ENCODE measurements around the gene ARHGAP27. TPM values are rescaled to one million over a fixed set of nuclear protein-coding genes. Genes with fewer than 3 reads are reported as not detected.

ARHGAP27 gene
- total and polyA plus RNA-seq, 2 of the 13 experiments (the other 11 are each of a cell fraction or from before 2014, with no cell fraction given) = 15.5 to 18.9 TPM

DNA sequence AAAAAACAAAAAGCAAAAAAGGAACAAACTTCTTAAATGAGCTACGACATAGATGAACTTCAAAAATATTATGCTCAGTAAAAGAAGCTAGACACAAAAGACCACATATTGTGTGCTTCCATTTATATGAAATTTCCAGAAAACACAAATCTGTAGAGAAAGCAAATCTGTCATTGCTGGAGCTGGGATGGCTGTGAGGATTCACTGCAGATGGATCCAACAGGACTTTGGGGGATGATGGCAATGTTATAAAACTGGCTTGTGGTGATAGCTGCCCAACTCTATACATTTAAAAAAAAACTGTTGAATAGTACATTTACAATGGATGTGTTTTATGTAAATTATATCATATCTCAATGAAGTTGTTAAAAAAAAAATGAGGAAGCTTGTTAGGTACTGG lies 63.2 kb downstream of the ARHGAP27 start:
- TF ChIP-seq KAT7 (CRISPR knock-in tag; IDR thresholded peaks at IDR 0.05; ENCODE audit: borderline replicate concordance) (no peak), PCBP2 (optimal IDR thresholded peaks at IDR 0.05; ENCODE audit: low read depth, low read length, poor library complexity, severe bottlenecking) (no peak), MYC (CRISPR knock-in tag; IDR thresholded peaks at IDR 0.05; ENCODE audit: borderline replicate concordance) (no peak), ZNF792 (CRISPR knock-in tag; IDR thresholded peaks at IDR 0.05) (no peak), ZNF7 (CRISPR knock-in tag; IDR thresholded peaks at IDR 0.05) (no peak), MEIS2 (CRISPR knock-in tag; IDR thresholded peaks at IDR 0.05) (no peak)
- TF ChIP-seq, protein P1, sequence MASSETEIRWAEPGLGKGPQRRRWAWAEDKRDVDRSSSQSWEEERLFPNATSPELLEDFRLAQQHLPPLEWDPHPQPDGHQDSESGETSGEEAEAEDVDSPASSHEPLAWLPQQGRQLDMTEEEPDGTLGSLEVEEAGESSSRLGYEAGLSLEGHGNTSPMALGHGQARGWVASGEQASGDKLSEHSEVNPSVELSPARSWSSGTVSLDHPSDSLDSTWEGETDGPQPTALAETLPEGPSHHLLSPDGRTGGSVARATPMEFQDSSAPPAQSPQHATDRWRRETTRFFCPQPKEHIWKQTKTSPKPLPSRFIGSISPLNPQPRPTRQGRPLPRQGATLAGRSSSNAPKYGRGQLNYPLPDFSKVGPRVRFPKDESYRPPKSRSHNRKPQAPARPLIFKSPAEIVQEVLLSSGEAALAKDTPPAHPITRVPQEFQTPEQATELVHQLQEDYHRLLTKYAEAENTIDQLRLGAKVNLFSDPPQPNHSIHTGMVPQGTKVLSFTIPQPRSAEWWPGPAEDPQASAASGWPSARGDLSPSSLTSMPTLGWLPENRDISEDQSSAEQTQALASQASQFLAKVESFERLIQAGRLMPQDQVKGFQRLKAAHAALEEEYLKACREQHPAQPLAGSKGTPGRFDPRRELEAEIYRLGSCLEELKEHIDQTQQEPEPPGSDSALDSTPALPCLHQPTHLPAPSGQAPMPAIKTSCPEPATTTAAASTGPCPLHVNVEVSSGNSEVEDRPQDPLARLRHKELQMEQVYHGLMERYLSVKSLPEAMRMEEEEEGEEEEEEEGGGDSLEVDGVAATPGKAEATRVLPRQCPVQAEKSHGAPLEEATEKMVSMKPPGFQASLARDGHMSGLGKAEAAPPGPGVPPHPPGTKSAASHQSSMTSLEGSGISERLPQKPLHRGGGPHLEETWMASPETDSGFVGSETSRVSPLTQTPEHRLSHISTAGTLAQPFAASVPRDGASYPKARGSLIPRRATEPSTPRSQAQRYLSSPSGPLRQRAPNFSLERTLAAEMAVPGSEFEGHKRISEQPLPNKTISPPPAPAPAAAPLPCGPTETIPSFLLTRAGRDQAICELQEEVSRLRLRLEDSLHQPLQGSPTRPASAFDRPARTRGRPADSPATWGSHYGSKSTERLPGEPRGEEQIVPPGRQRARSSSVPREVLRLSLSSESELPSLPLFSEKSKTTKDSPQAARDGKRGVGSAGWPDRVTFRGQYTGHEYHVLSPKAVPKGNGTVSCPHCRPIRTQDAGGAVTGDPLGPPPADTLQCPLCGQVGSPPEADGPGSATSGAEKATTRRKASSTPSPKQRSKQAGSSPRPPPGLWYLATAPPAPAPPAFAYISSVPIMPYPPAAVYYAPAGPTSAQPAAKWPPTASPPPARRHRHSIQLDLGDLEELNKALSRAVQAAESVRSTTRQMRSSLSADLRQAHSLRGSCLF (CRISPR knock-in tag; IDR thresholded peaks at IDR 0.05; ENCODE audit: borderline replicate concordance) = no peak
- TF ChIP-seq, protein P2, sequence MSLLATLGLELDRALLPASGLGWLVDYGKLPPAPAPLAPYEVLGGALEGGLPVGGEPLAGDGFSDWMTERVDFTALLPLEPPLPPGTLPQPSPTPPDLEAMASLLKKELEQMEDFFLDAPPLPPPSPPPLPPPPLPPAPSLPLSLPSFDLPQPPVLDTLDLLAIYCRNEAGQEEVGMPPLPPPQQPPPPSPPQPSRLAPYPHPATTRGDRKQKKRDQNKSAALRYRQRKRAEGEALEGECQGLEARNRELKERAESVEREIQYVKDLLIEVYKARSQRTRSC (CRISPR knock-in tag; IDR thresholded peaks at IDR 0.05; ENCODE audit: low read depth) = no peak
- TF ChIP-seq, protein P3, sequence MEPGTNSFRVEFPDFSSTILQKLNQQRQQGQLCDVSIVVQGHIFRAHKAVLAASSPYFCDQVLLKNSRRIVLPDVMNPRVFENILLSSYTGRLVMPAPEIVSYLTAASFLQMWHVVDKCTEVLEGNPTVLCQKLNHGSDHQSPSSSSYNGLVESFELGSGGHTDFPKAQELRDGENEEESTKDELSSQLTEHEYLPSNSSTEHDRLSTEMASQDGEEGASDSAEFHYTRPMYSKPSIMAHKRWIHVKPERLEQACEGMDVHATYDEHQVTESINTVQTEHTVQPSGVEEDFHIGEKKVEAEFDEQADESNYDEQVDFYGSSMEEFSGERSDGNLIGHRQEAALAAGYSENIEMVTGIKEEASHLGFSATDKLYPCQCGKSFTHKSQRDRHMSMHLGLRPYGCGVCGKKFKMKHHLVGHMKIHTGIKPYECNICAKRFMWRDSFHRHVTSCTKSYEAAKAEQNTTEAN (CRISPR knock-in tag; conservative IDR thresholded peaks at IDR 0.05) = no peak
- H4K20me1 ChIP-seq (ENCODE audit: insufficient read depth, low read length) = no peaks in the 10 kb centered on the region
- DNase-seq (ENCODE audit: low spot score) (no peak), FAIRE-seq (no peak), ATAC-seq (no peak)
- BruUV-seq (replicated peaks) = no TSS peak
- no peak overlapping the region for H3K27ac ChIP-seq (ENCODE audit: extremely low read length, insufficient read depth, low read length)
- intact Hi-C loops (cut with micrococcal nuclease; ENCODE audit: unreplicated experiment) (no loop called here), in situ Hi-C loops (cut with HindIII; ENCODE audit: extremely low pct_ligation_motif_present, low pct_unique_long_range_greater_than_20kb) (no loop called here)
- H3K9ac ChIP-seq (ENCODE audit: insufficient read depth, low read depth, low read length) = no peak overlapping the region
- H3K4me1 ChIP-seq (ENCODE audit: insufficient read depth, low read length) = peaks cover 35% of the 10 kb centered on the region
- WGBS (ENCODE audit: low lambda C conversion rate) = 85% methylated on average over 1 of the region's 1 CpG
- H3K79me2 ChIP-seq (ENCODE audit: insufficient read depth, low read length) = no peaks in the 10 kb centered on the region
- ChIA-PET POLR2A (no interaction called here), CTCF (ENCODE audit: low intra/inter-chr PET ratio, low total read pairs) (no interaction called here)
- H3K9me3 ChIP-seq (ENCODE audit: low read length) = no peaks in the 10 kb centered on the region
- H3K4me3 ChIP-seq (replicated peaks in 1 of 3; ENCODE audit: insufficient read depth in 1 of 3, low read depth in 2 of 3, low read length in 3 of 3) = no peak overlapping the region
- no peak overlapping the region for H3K4me2 ChIP-seq (ENCODE audit: low read depth, low read length)
- peaks cover 2 to 5% of the 10 kb centered on the region in 2 experiments; a peak in 2 of 5 replicates for H3K27me3 ChIP-seq (ENCODE audit: control insufficient read depth in 1 of 2, insufficient read depth in 2 of 2, low read length in 2 of 2)
- H2AFZ ChIP-seq (ENCODE audit: low read length) = no peak overlapping the region
- H3K36me3 ChIP-seq (replicated peaks in 1 of 2; ENCODE audit: control insufficient read depth in 1 of 2, insufficient read depth in 2 of 2, low read length in 2 of 2) = no peaks in the 10 kb centered on the region

Data from HepG2 (cell line).